ENCODE results near the gene SIPA1L3.
A peak's percentile ranks its signal among the peaks of the same experiment; 100 is the strongest.

SIPA1L3 gene

GRCh38 chr19:38210458-38210987, 303.5 kb downstream of the SIPA1L3 start (continued):
- TF ChIP-seq ZNF518A (tag by site-specific recombination; conservative IDR thresholded peaks at IDR 0.05; ENCODE audit: low read depth) (no peak), HOXD13 (CRISPR knock-in tag; IDR thresholded peaks at IDR 0.05; ENCODE audit: borderline replicate concordance) (no peak), OSR2 (tag by site-specific recombination; IDR thresholded peaks at IDR 0.05) (no peak), ZBTB17 (tag by site-specific recombination; IDR thresholded peaks at IDR 0.05) (no peak), YY2 (tag by site-specific recombination; IDR thresholded peaks at IDR 0.05) (no peak), ZNF670 (tag by site-specific recombination; IDR thresholded peaks at IDR 0.05; ENCODE audit: low read depth) (no peak), ZNF837 (tag by site-specific recombination; IDR thresholded peaks at IDR 0.05) (no peak), ZBTB1 (tag by site-specific recombination; IDR thresholded peaks at IDR 0.05) (no peak), ZNF324 (tag by site-specific recombination; IDR thresholded peaks at IDR 0.05) (no peak), ZNF529 (tag by site-specific recombination; IDR thresholded peaks at IDR 0.05; ENCODE audit: insufficient replicate concordance) (no peak), ZNF792 (tag by site-specific recombination; IDR thresholded peaks at IDR 0.05) (no peak), KLF8 (tag by site-specific recombination; IDR thresholded peaks at IDR 0.05) (no peak), ZIC2 (tag by site-specific recombination; IDR thresholded peaks at IDR 0.05) (no peak), ZBTB48 (tag by site-specific recombination; IDR thresholded peaks at IDR 0.05) (peak; percentile 32; the same call in 1 of the 2 replicates), ZNF571 (tag by site-specific recombination; IDR thresholded peaks at IDR 0.05) (0 out of 2 replicates have a peak, but pooled peaks have one; percentile 35), ZBTB10 (tag by site-specific recombination; IDR thresholded peaks at IDR 0.05) (peak; percentile 64; the same call in 1 of the 2 replicates), ZNF513 (tag by site-specific recombination; IDR thresholded peaks at IDR 0.05) (no peak), ZNF157 (tag by site-specific recombination; IDR thresholded peaks at IDR 0.05) (no peak)

- ChIA-PET CTCF (interaction anchor here (0.6 kb wide), 1 partner anchor 88 kb away, joined by 3 read pairs; no protein-coding TSS in a partner anchor), POLR2A (no interaction called here)
- Histone ChIP-seq H3K4me3 (ENCODE audit: low read depth, low read length) (no peak overlapping the region), H3K27ac (ENCODE audit: extremely low read depth, low read depth, low read length) (no peak overlapping the region), H3K36me3 (ENCODE audit: control insufficient read depth in 2 of 2, insufficient read depth in 1 of 2, low read length in 2 of 2) (peaks cover 19 to 20% of the 10 kb centered on the region in 2 experiments; a peak in 2 of 3 replicates), H3K9me3 (ENCODE audit: control insufficient read depth, insufficient read depth, low read depth, low read length) (no peaks in the 10 kb centered on the region), H3K4me1 (ENCODE audit: control insufficient read depth, insufficient read depth, low read length) (peaks cover 25% of the 10 kb centered on the region)
- TF ChIP-seq ZNF768 (tag by site-specific recombination; IDR thresholded peaks at IDR 0.05), result no peak
- peak; percentile 79 for TF ChIP-seq KLF8 (tag by site-specific recombination; IDR thresholded peaks at IDR 0.05)
- peak; percentile 96 for TF ChIP-seq KLF1 (tag by site-specific recombination; IDR thresholded peaks at IDR 0.05)
- TF ChIP-seq CTCF (tag by site-specific recombination; IDR thresholded peaks at IDR 0.05), result 0 out of 2 replicates have a peak, but pooled peaks have one; percentile 12
- TF ChIP-seq ZNF707 (tag by site-specific recombination; IDR thresholded peaks at IDR 0.05), result no peak
- peak; percentile 34; the same call in 1 of the 2 replicates for TF ChIP-seq EGR2 (tag by site-specific recombination; IDR thresholded peaks at IDR 0.05; ENCODE audit: low read depth)
- peak; percentile 59 for TF ChIP-seq ZFHX2 (tag by site-specific recombination; conservative IDR thresholded peaks at IDR 0.05)
Observed at GRCh38 chr19:38211151-38211591, 304.2 kb downstream of the SIPA1L3 start.
